Measurements from ENCODE around the gene FRAT2.

Gene FRAT2

GRCh38 chr10:97323501-97323900 lies 11.0 kb downstream of the FRAT2 start:
- Histone ChIP-seq H2BK12ac (ENCODE audit: low read length in 2 of 2) (no peak overlapping the region), H4K8ac (ENCODE audit: low read length) (no peak overlapping the region), H3K4ac (ENCODE audit: low read depth in 1 of 2, low read length in 2 of 2) (no peak overlapping the region), H2BK120ac (ENCODE audit: low read depth, low read length) (no peak overlapping the region), H3K18ac (ENCODE audit: low read depth in 1 of 2, low read length in 2 of 2) (no peak overlapping the region), H3K4me1 (ENCODE audit: control insufficient read depth, insufficient read depth, low read depth, low read length) (peaks cover 20% of the 10 kb centered on the region), H3K27me3 (ENCODE audit: control insufficient read depth in 1 of 2, insufficient read depth in 1 of 2, low read length in 2 of 2) (peaks cover 0 to 38% of the 10 kb centered on the region in 2 experiments), H2BK15ac (ENCODE audit: low read depth, poor library complexity, severe bottlenecking) (no peak overlapping the region), H3K79me1 (replicated peaks; ENCODE audit: low read length, poor library complexity, severe bottlenecking) (no peaks in the 10 kb centered on the region), H2AK5ac (ENCODE audit: low read length, severe bottlenecking) (no peak overlapping the region), H3K4me3 (ENCODE audit: insufficient read depth in 1 of 2, low read depth in 1 of 2, low read length in 2 of 2) (no peak overlapping the region), H3K27ac (ENCODE audit: low read length, poor library complexity, severe bottlenecking) (no peak overlapping the region), H4K91ac (ENCODE audit: low read length) (no peak overlapping the region), H3K23ac (ENCODE audit: low read length in 2 of 2) (no peak overlapping the region), H3K9ac (ENCODE audit: low read length) (no peak overlapping the region), H3K14ac (ENCODE audit: low read length in 2 of 2) (no peak overlapping the region), H2AFZ (ENCODE audit: low read depth, low read length) (no peak overlapping the region), H2BK5ac (ENCODE audit: low read depth, low read length, poor library complexity, severe bottlenecking) (no peak overlapping the region), H3K4me2 (ENCODE audit: low read length, poor library complexity, severe bottlenecking) (no peak overlapping the region), H3K9me3 (ENCODE audit: control insufficient read depth, low read length) (no peaks in the 10 kb centered on the region), H3K36me3 (ENCODE audit: control insufficient read depth in 1 of 2, insufficient read depth in 2 of 2, low read depth in 1 of 2, low read length in 2 of 2) (peaks cover 0 to 6% of the 10 kb centered on the region in 2 experiments)
- 74% methylated on average over 3 of the region's 4 CpGs for WGBS
- DNase-seq, result no peak

- H2BK15ac ChIP-seq (ENCODE audit: low read depth, poor library complexity, severe bottlenecking), result no peak overlapping the region
- no peak overlapping the region for H2BK12ac ChIP-seq (ENCODE audit: low read length in 2 of 2)
- no peak overlapping the region for H4K91ac ChIP-seq (ENCODE audit: low read length)
- H3K18ac ChIP-seq (ENCODE audit: low read depth in 1 of 2, low read length in 2 of 2), result no peak overlapping the region
- H3K23ac ChIP-seq (ENCODE audit: low read length in 2 of 2), result no peak overlapping the region
- no peak overlapping the region for H2AK5ac ChIP-seq (ENCODE audit: low read length, severe bottlenecking)
- no peak for DNase-seq
- no peak overlapping the region for H3K27ac ChIP-seq (ENCODE audit: low read length, poor library complexity, severe bottlenecking)
- H3K4me3 ChIP-seq (ENCODE audit: insufficient read depth in 1 of 2, low read depth in 1 of 2, low read length in 2 of 2), result no peak overlapping the region
- 64% methylated on average over 2 of the region's 3 CpGs for WGBS
- no peak overlapping the region for H3K4ac ChIP-seq (ENCODE audit: low read depth in 1 of 2, low read length in 2 of 2)
- no peaks in the 10 kb centered on the region for H3K79me1 ChIP-seq (replicated peaks; ENCODE audit: low read length, poor library complexity, severe bottlenecking)
- H3K9me3 ChIP-seq (ENCODE audit: control insufficient read depth, low read length), result no peaks in the 10 kb centered on the region
- no peak overlapping the region for H2BK120ac ChIP-seq (ENCODE audit: low read depth, low read length)
- no peak overlapping the region for H3K14ac ChIP-seq (ENCODE audit: low read length in 2 of 2)
- no peak overlapping the region for H2BK5ac ChIP-seq (ENCODE audit: low read depth, low read length, poor library complexity, severe bottlenecking)
- H3K4me2 ChIP-seq (ENCODE audit: low read length, poor library complexity, severe bottlenecking), result no peak overlapping the region
- no peak overlapping the region for H2AFZ ChIP-seq (ENCODE audit: low read depth, low read length)
- H4K8ac ChIP-seq (ENCODE audit: low read length), result no peak overlapping the region
- H3K27me3 ChIP-seq (ENCODE audit: control insufficient read depth in 1 of 2, insufficient read depth in 1 of 2, low read length in 2 of 2), result peaks cover 0 to 45% of the 10 kb centered on the region in 2 experiments
- H3K36me3 ChIP-seq (ENCODE audit: control insufficient read depth in 1 of 2, insufficient read depth in 2 of 2, low read depth in 1 of 2, low read length in 2 of 2), result no peaks in the 10 kb centered on the region
- H3K9ac ChIP-seq (ENCODE audit: low read length), result peak overlapping the region; percentile 98
- H3K4me1 ChIP-seq (ENCODE audit: control insufficient read depth, insufficient read depth, low read depth, low read length), result peaks cover 22% of the 10 kb centered on the region
Observed at GRCh38 chr10:97321804-97322190, 12.7 kb downstream of the FRAT2 start.

GRCh38 chr10:97321032-97321803 lies 13.3 kb downstream of the FRAT2 start:
- peaks cover 0 to 45% of the 10 kb centered on the region in 2 experiments for H3K27me3 ChIP-seq (ENCODE audit: control insufficient read depth in 1 of 2, insufficient read depth in 1 of 2, low read length in 2 of 2)
- no peak overlapping the region for H3K14ac ChIP-seq (ENCODE audit: low read length in 2 of 2)
- H4K8ac ChIP-seq (ENCODE audit: low read length), result peak overlapping the region; percentile 87
- no peak for DNase-seq
- no peak overlapping the region for H2BK5ac ChIP-seq (ENCODE audit: low read depth, low read length, poor library complexity, severe bottlenecking)
- no peak overlapping the region for H3K4ac ChIP-seq (ENCODE audit: low read depth in 1 of 2, low read length in 2 of 2)
- no peaks in the 10 kb centered on the region for H3K9me3 ChIP-seq (ENCODE audit: control insufficient read depth, low read length)
- no peak overlapping the region for H2AFZ ChIP-seq (ENCODE audit: low read depth, low read length)
- no peak overlapping the region for H3K23ac ChIP-seq (ENCODE audit: low read length in 2 of 2)
- no peak overlapping the region for H3K27ac ChIP-seq (ENCODE audit: low read length, poor library complexity, severe bottlenecking)
- peaks cover 22% of the 10 kb centered on the region for H3K4me1 ChIP-seq (ENCODE audit: control insufficient read depth, insufficient read depth, low read depth, low read length)
- H4K91ac ChIP-seq (ENCODE audit: low read length), result no peak overlapping the region
- H3K4me2 ChIP-seq (ENCODE audit: low read length, poor library complexity, severe bottlenecking), result no peak overlapping the region
- H3K18ac ChIP-seq (ENCODE audit: low read depth in 1 of 2, low read length in 2 of 2), result no peak overlapping the region
- WGBS, result 20% methylated on average over 38 of the region's 38 CpGs
- peak overlapping the region in 1 of 2 experiments; percentile 79 for H3K4me3 ChIP-seq (ENCODE audit: insufficient read depth in 1 of 2, low read depth in 1 of 2, low read length in 2 of 2)
- no peak overlapping the region for H2AK5ac ChIP-seq (ENCODE audit: low read length, severe bottlenecking)
- H2BK120ac ChIP-seq (ENCODE audit: low read depth, low read length), result no peak overlapping the region
- no peaks in the 10 kb centered on the region for H3K79me1 ChIP-seq (replicated peaks; ENCODE audit: low read length, poor library complexity, severe bottlenecking)
- no peak overlapping the region for H2BK12ac ChIP-seq (ENCODE audit: low read length in 2 of 2)
- H2BK15ac ChIP-seq (ENCODE audit: low read depth, poor library complexity, severe bottlenecking), result peak overlapping the region; percentile 48
- H3K36me3 ChIP-seq (ENCODE audit: control insufficient read depth in 1 of 2, insufficient read depth in 2 of 2, low read depth in 1 of 2, low read length in 2 of 2), result no peaks in the 10 kb centered on the region
- peak overlapping the region; percentile 98 for H3K9ac ChIP-seq (ENCODE audit: low read length)

- H2AFZ ChIP-seq (ENCODE audit: low read depth, low read length), result no peak overlapping the region
- H3K14ac ChIP-seq (ENCODE audit: low read length in 2 of 2), result no peak overlapping the region
- H4K91ac ChIP-seq (ENCODE audit: low read length), result peak overlapping the region; percentile 72
- peak overlapping the region; percentile 98 for H3K9ac ChIP-seq (ENCODE audit: low read length)
- peak overlapping the region; percentile 23 to 79 for H3K4me3 ChIP-seq (ENCODE audit: insufficient read depth in 1 of 2, low read depth in 1 of 2, low read length in 2 of 2)
- no peak overlapping the region for H2BK15ac ChIP-seq (ENCODE audit: low read depth, poor library complexity, severe bottlenecking)
- H3K27me3 ChIP-seq (ENCODE audit: control insufficient read depth in 1 of 2, insufficient read depth in 1 of 2, low read length in 2 of 2), result peaks cover 0 to 45% of the 10 kb centered on the region in 2 experiments
- H3K4ac ChIP-seq (ENCODE audit: low read depth in 1 of 2, low read length in 2 of 2), result no peak overlapping the region
- H3K9me3 ChIP-seq (ENCODE audit: control insufficient read depth, low read length), result no peaks in the 10 kb centered on the region
- H3K79me1 ChIP-seq (replicated peaks; ENCODE audit: low read length, poor library complexity, severe bottlenecking), result no peaks in the 10 kb centered on the region
- peaks cover 22% of the 10 kb centered on the region for H3K4me1 ChIP-seq (ENCODE audit: control insufficient read depth, insufficient read depth, low read depth, low read length)
- no peak for DNase-seq
- H4K8ac ChIP-seq (ENCODE audit: low read length), result peak overlapping the region; percentile 80
- H3K4me2 ChIP-seq (ENCODE audit: low read length, poor library complexity, severe bottlenecking), result peak overlapping the region; percentile 98
- H2AK5ac ChIP-seq (ENCODE audit: low read length, severe bottlenecking), result no peak overlapping the region
- H2BK12ac ChIP-seq (ENCODE audit: low read length in 2 of 2), result no peak overlapping the region
- peak overlapping the region in 1 of 2 experiments; percentile 23 for H3K18ac ChIP-seq (ENCODE audit: low read depth in 1 of 2, low read length in 2 of 2)
- H3K23ac ChIP-seq (ENCODE audit: low read length in 2 of 2), result peak overlapping the region in 1 of 2 experiments; percentile 63
- H2BK120ac ChIP-seq (ENCODE audit: low read depth, low read length), result peak overlapping the region; percentile 27
- no peaks in the 10 kb centered on the region for H3K36me3 ChIP-seq (ENCODE audit: control insufficient read depth in 1 of 2, insufficient read depth in 2 of 2, low read depth in 1 of 2, low read length in 2 of 2)
- H2BK5ac ChIP-seq (ENCODE audit: low read depth, low read length, poor library complexity, severe bottlenecking), result no peak overlapping the region
- no peak overlapping the region for H3K27ac ChIP-seq (ENCODE audit: low read length, poor library complexity, severe bottlenecking)
- WGBS, result 18% methylated on average over 22 of the region's 24 CpGs
Observed at GRCh38 chr10:97320480-97321031, 14.0 kb downstream of the FRAT2 start.
